Astrocyte (in vitro differentiated cells and primary cell): ENCODE results near the gene KRTAP10-2.

ENCODE experiments used
- CTCF ChIP-seq: IDR thresholded peaks from 2 replicates; pipeline ENCODE4 v1.5.1; 2011; ENCODE audit warnings: low read depth, mild to moderate bottlenecking, inconsistent platforms, low read length, moderate library complexity; ENCODE audit not compliant: insufficient read depth
- EZH2 ChIP-seq: IDR thresholded peaks from 2 replicates; pipeline ENCODE4 v1.6.1; 2012; ENCODE audit warnings: mild to moderate bottlenecking, low read length, inconsistent platforms; ENCODE audit not compliant: insufficient read depth

GRCh38 chr21:44511219-44511937 lies 39.9 kb downstream of the KRTAP10-2 start:
- no peak for TF ChIP-seq CTCF
- no peak for TF ChIP-seq EZH2
